H9 (cell line): ENCODE results near the gene USP20. TPM values are rescaled to one million over a fixed set of nuclear protein-coding genes. Genes with fewer than 3 reads are reported as not detected.

Experiments used
- DNase-seq: peaks from one replicate; pipeline ENCODE4 v3.0.0-alpha.2; 2017
- H2AFZ ChIP-seq: one replicate; pipeline ENCODE4 v1.6.1; 2013; ENCODE audit warnings: mild to moderate bottlenecking, low read length, control low read depth, moderate library complexity
- H2AK5ac ChIP-seq: 2 replicates; pipeline ENCODE4 v1.6.1; 2013; ENCODE audit warnings: low read length, control low read depth, mixed read lengths; ENCODE audit not compliant: insufficient read length
- H2BK120ac ChIP-seq: one replicate; pipeline ENCODE4 v1.6.1; 2013; ENCODE audit warnings: low read depth, mild to moderate bottlenecking, low read length, control low read depth, inconsistent platforms; ENCODE audit not compliant: poor library complexity, severe bottlenecking
- H2BK12ac ChIP-seq: 2 replicates; pipeline ENCODE4 v1.6.1; 2013; ENCODE audit warnings: low read length, control low read depth, mixed read lengths, low read depth; ENCODE audit not compliant: insufficient read length
- H2BK15ac ChIP-seq: 2 replicates; pipeline ENCODE4 v1.6.1; 2013; ENCODE audit warnings: low read depth, low read length, control low read depth
- H2BK20ac ChIP-seq: one replicate; pipeline ENCODE4 v1.6.1; 2013; ENCODE audit warnings: low read depth, mild to moderate bottlenecking, low read length, control low read depth, inconsistent platforms; ENCODE audit not compliant: poor library complexity, severe bottlenecking
- H2BK5ac ChIP-seq: 2 replicates; pipeline ENCODE4 v1.6.1; 2013; ENCODE audit warnings: low read length, control low read depth, mixed read lengths; ENCODE audit not compliant: insufficient read length
- H3K14ac ChIP-seq: 2 replicates; pipeline ENCODE4 v1.6.1; 2013; ENCODE audit warnings: low read length, control low read depth; ENCODE audit not compliant: insufficient read depth
- H3K18ac ChIP-seq: 2 replicates; pipeline ENCODE4 v1.6.1; 2013; ENCODE audit warnings: low read depth, mild to moderate bottlenecking, mixed read lengths, low read length, control low read depth; ENCODE audit not compliant: insufficient read length
- H3K23ac ChIP-seq: 2 replicates; pipeline ENCODE4 v1.6.1; 2013; ENCODE audit warnings: low read length, control low read depth, mixed read lengths, low read depth; ENCODE audit not compliant: insufficient read length
- H3K23me2 ChIP-seq: 2 replicates; pipeline ENCODE4 v1.6.1; 2013; ENCODE audit warnings: low read depth, mild to moderate bottlenecking, mixed read lengths, low read length, control low read depth; ENCODE audit not compliant: insufficient read length, poor library complexity, severe bottlenecking
- H3K27ac ChIP-seq: 2 replicates; pipeline ENCODE4 v1.5.1; 2013; ENCODE audit warnings: low read length, control low read depth, mixed read lengths, low read depth; ENCODE audit not compliant: insufficient read length
- H3K27me3 ChIP-seq: 2 replicates; pipeline ENCODE4 v1.6.1; 2013; ENCODE audit warnings: low read length, control low read depth, inconsistent platforms; ENCODE audit not compliant: insufficient read depth
- H3K4ac ChIP-seq: 2 replicates; pipeline ENCODE4 v1.6.1; 2013; ENCODE audit warnings: low read depth, mild to moderate bottlenecking, control low read depth, inconsistent platforms, low read length, moderate library complexity
- H3K4me1 ChIP-seq: 2 replicates; pipeline ENCODE4 v1.6.1; 2013; ENCODE audit warnings: low read length, control low read depth, inconsistent platforms; ENCODE audit not compliant: insufficient read depth
- H3K4me2 ChIP-seq: 2 replicates; pipeline ENCODE4 v1.6.1; 2013; ENCODE audit warnings: low read length, control low read depth, mixed read lengths; ENCODE audit not compliant: insufficient read length, insufficient read depth
- H3K56ac ChIP-seq: 2 replicates; pipeline ENCODE4 v1.6.1; 2013; ENCODE audit warnings: low read depth, mild to moderate bottlenecking, mixed read lengths, low read length, control low read depth; ENCODE audit not compliant: insufficient read length
- H3K79me1 ChIP-seq: 2 replicates; pipeline ENCODE4 v1.6.1; 2013; ENCODE audit warnings: low read depth, mild to moderate bottlenecking, moderate library complexity, low read length, control low read depth, inconsistent platforms; ENCODE audit not compliant: insufficient read depth, poor library complexity, severe bottlenecking
- H3K79me2 ChIP-seq: 2 replicates; pipeline ENCODE4 v1.6.1; 2013; ENCODE audit warnings: low read length, control low read depth, inconsistent platforms; ENCODE audit not compliant: insufficient read depth
- H3K9ac ChIP-seq: 2 replicates; pipeline ENCODE4 v1.6.1; 2013; ENCODE audit warnings: low read length, control low read depth, mixed read lengths; ENCODE audit not compliant: insufficient read length; ENCODE audit errors: extremely low read depth
- H3K9me3 ChIP-seq: one replicate; pipeline ENCODE4 v1.6.1; 2013; ENCODE audit warnings: low read depth, low read length, inconsistent platforms; ENCODE audit not compliant: control insufficient read depth
- H3T11ph ChIP-seq: one replicate; pipeline ENCODE4 v1.6.1; 2013; ENCODE audit warnings: mild to moderate bottlenecking, low read length, control low read depth, inconsistent platforms
- H4K20me1 ChIP-seq: one replicate; pipeline ENCODE4 v1.6.1; 2013; ENCODE audit not compliant: control insufficient read depth, insufficient read length, insufficient read depth
- H4K5ac ChIP-seq: 2 replicates; pipeline ENCODE4 v1.6.1; 2013; ENCODE audit warnings: low read depth, mild to moderate bottlenecking, mixed read lengths, low read length, control low read depth; ENCODE audit not compliant: insufficient read length
- H4K8ac ChIP-seq: replicated peaks from 2 replicates; pipeline ENCODE4 v1.6.1; 2013; ENCODE audit warnings: low read length, control low read depth, mixed read lengths, low read depth; ENCODE audit not compliant: insufficient read length
- H4K91ac ChIP-seq: 2 replicates; pipeline ENCODE4 v1.6.1; 2013; ENCODE audit warnings: low read depth, mild to moderate bottlenecking, moderate library complexity, mixed read lengths, low read length, control low read depth; ENCODE audit not compliant: insufficient read length
- H3K27ac Mint-ChIP-seq, 3 experiments: 2 replicates in 2 of 3; 3 replicates in 1 of 3; pipeline ENCODE4 v1.8.0; 2020 to 2021; ENCODE audit warnings: mixed read lengths in 3 of 3, mild to moderate bottlenecking in 1 of 3, moderate library complexity in 1 of 3
- H3K27me3 Mint-ChIP-seq: 2 replicates; pipeline ENCODE4 v1.8.0; 2021; ENCODE audit warnings: low read depth, mild to moderate bottlenecking, moderate library complexity, mixed read lengths
- H3K36me3 Mint-ChIP-seq, 3 experiments: 2 replicates in 2 of 3; 3 replicates in 1 of 3; pipeline ENCODE4 v1.8.0; 2020 to 2021; ENCODE audit warnings: low read depth in 3 of 3, mixed read lengths in 3 of 3; ENCODE audit not compliant: insufficient read depth in 1 of 3
- H3K4me1 Mint-ChIP-seq, 2 experiments: 2 replicates each; pipeline ENCODE4 v1.8.0; 2020; ENCODE audit warnings: mixed read lengths in 2 of 2
- H3K4me3 Mint-ChIP-seq, 2 experiments: 2 replicates in 1 of 2; 3 replicates in 1 of 2; pipeline ENCODE4 v1.8.0; 2020 to 2021; ENCODE audit warnings: mild to moderate bottlenecking in 2 of 2, mixed read lengths in 2 of 2, moderate library complexity in 1 of 2
- H3K9me3 Mint-ChIP-seq, 2 experiments: 2 replicates in 1 of 2; 3 replicates in 1 of 2; pipeline ENCODE4 v1.8.0; 2020; ENCODE audit warnings: mild to moderate bottlenecking in 2 of 2, mixed read lengths in 2 of 2, moderate library complexity in 1 of 2
- CTCF ChIP-seq: fragments of 200-600 bp; sonication (generic); conservative IDR thresholded peaks from 3 replicates; pipeline ENCODE4 v1.8.0; 2021; ENCODE audit warnings: antibody characterized with exemption, mild to moderate bottlenecking
- WGBS: extraction: QIAGEN DNeasy Blood & Tissue Kit; methylation state at CpG from one replicate; pipeline ENCODE4 v1.1.7; 2013; ENCODE audit warnings: missing lambda C conversion rate, low lambda C conversion rate, mixed read lengths; ENCODE audit not compliant: insufficient read length; ENCODE audit errors: extremely low coverage; 5-methylcytosine and 5-hydroxymethylcytosine counted together
- total RNA-seq: library from RNA; stranded (reverse); gene quantifications from 2 replicates; pipeline ENCODE4 v1.2.1, GENCODE V29; 2021

USP20 gene
- total RNA-seq, 1 experiment from 2014 or later, result 20.9 TPM

GRCh38 chr9:129863059-129863690 is 27.9 kb downstream of the USP20 start:
- no peaks in the 10 kb centered on the region for H3K27me3 ChIP-seq
- H3K23me2 ChIP-seq, result no peaks in the 10 kb centered on the region
- H2BK15ac ChIP-seq, result no peak overlapping the region
- no peak overlapping the region for H2BK12ac ChIP-seq
- no peak overlapping the region for H2BK120ac ChIP-seq
- no peaks in the 10 kb centered on the region for H3K79me1 ChIP-seq
- Mint-ChIP-seq H3K4me1 (no peaks in the 10 kb centered on the region), H3K9me3 (no peaks in the 10 kb centered on the region), H3K36me3 (peaks cover 10 to 43% (median 30%) of the 10 kb centered on the region in 3 experiments; a peak in 6 of 7 replicates), H3K27ac (no peak overlapping the region), H3K27me3 (no peaks in the 10 kb centered on the region), H3K4me3 (no peak overlapping the region)
- no peak overlapping the region for H2BK5ac ChIP-seq
- H3K56ac ChIP-seq, result no peak overlapping the region
- no peak overlapping the region for H3K9ac ChIP-seq
- H3T11ph ChIP-seq, result no peak overlapping the region
- H3K4me1 ChIP-seq, result no peaks in the 10 kb centered on the region
- H3K4ac ChIP-seq, result no peak overlapping the region
- no peaks in the 10 kb centered on the region for H3K9me3 ChIP-seq
- H3K4me2 ChIP-seq, result no peak overlapping the region
- H3K14ac ChIP-seq, result no peak overlapping the region
- no peak overlapping the region for H4K91ac ChIP-seq
- no peak overlapping the region for H4K8ac ChIP-seq
- H4K20me1 ChIP-seq, result no peaks in the 10 kb centered on the region
- no peak overlapping the region for H3K23ac ChIP-seq
- WGBS, result no CpG with 5 or more reads among the region's 14 CpGs
- no peak overlapping the region for H3K18ac ChIP-seq
- H2BK20ac ChIP-seq, result no peak overlapping the region
- H3K79me2 ChIP-seq, result no peaks in the 10 kb centered on the region
- no peak overlapping the region for H2AK5ac ChIP-seq
- TF ChIP-seq CTCF, result no peak
- H4K5ac ChIP-seq, result no peak overlapping the region
- no peak overlapping the region for H2AFZ ChIP-seq
- peak; percentile 32 for DNase-seq
- no peak overlapping the region for H3K27ac ChIP-seq
